Measurements from ENCODE around the gene OMP. TPM values are rescaled to one million over a fixed set of nuclear protein-coding genes. Genes with fewer than 3 reads are reported as not detected.

Gene OMP
- total and polyA plus RNA-seq, 2 experiments from 2014 or later = not detected

- H3K4me1 ChIP-seq (ENCODE audit: low read depth) = no peaks in the 10 kb centered on the region
- no peak for TF ChIP-seq CTCF (IDR thresholded peaks at IDR 0.05; ENCODE audit: low read depth, low read length)
- H3K4me3 ChIP-seq = no peak overlapping the region
- no peaks in the 10 kb centered on the region for H3K27me3 ChIP-seq
- H3K36me3 ChIP-seq = no peaks in the 10 kb centered on the region
- no peak for DNase-seq (ENCODE audit: low read depth in 1 of 2, low spot score in 1 of 2)
- no peak overlapping the region for H3K27ac ChIP-seq
- no peaks in the 10 kb centered on the region for H3K9me3 ChIP-seq (ENCODE audit: low read depth)
Observed at GRCh38 chr11:77100166-77101042, 2.2 kb upstream of the OMP start.

- Histone ChIP-seq H3K9me3 (ENCODE audit: low read depth) (no peaks in the 10 kb centered on the region), H3K36me3 (no peaks in the 10 kb centered on the region), H3K27ac (no peak overlapping the region), H3K27me3 (no peaks in the 10 kb centered on the region), H3K4me3 (no peak overlapping the region), H3K4me1 (ENCODE audit: low read depth) (no peaks in the 10 kb centered on the region)
- TF ChIP-seq CTCF (IDR thresholded peaks at IDR 0.05; ENCODE audit: low read depth, low read length) = peak; percentile 64
- peak; percentile 15 to 47 for DNase-seq (ENCODE audit: low read depth in 1 of 2, low spot score in 1 of 2)
Observed at GRCh38 chr11:77101043-77101537, 1.6 kb upstream of the OMP start.

- DNase-seq (ENCODE audit: low read depth in 1 of 2, low spot score in 1 of 2) = no peak
- Histone ChIP-seq H3K9me3 (ENCODE audit: low read depth) (no peaks in the 10 kb centered on the region), H3K27ac (no peak overlapping the region), H3K4me1 (ENCODE audit: low read depth) (no peaks in the 10 kb centered on the region), H3K27me3 (no peaks in the 10 kb centered on the region), H3K4me3 (no peak overlapping the region), H3K36me3 (no peaks in the 10 kb centered on the region)
- TF ChIP-seq CTCF (IDR thresholded peaks at IDR 0.05; ENCODE audit: low read depth, low read length) = no peak
Observed at GRCh38 chr11:77103319-77103718, 679 bp downstream of the OMP start.

- Histone ChIP-seq H3K4me3 (no peak overlapping the region), H3K27ac (no peak overlapping the region), H3K9me3 (ENCODE audit: low read depth) (no peaks in the 10 kb centered on the region), H3K36me3 (no peaks in the 10 kb centered on the region), H3K27me3 (no peaks in the 10 kb centered on the region), H3K4me1 (ENCODE audit: low read depth) (no peaks in the 10 kb centered on the region)
- DNase-seq (ENCODE audit: low read depth in 1 of 2, low spot score in 1 of 2) = peak in 1 of 2 donors; percentile 24
- TF ChIP-seq CTCF (IDR thresholded peaks at IDR 0.05; ENCODE audit: low read depth, low read length) = no peak
Observed at GRCh38 chr11:77104727-77105126, 2.1 kb downstream of the OMP start.

GRCh38 chr11:77106321-77106720 lies 3.7 kb downstream of the OMP start:
- no peak for TF ChIP-seq CTCF (IDR thresholded peaks at IDR 0.05; ENCODE audit: low read depth, low read length)
- no peak for DNase-seq (ENCODE audit: low read depth in 1 of 2, low spot score in 1 of 2)
- H3K9me3 ChIP-seq (ENCODE audit: low read depth) = no peaks in the 10 kb centered on the region
- no peaks in the 10 kb centered on the region for H3K4me1 ChIP-seq (ENCODE audit: low read depth)
- H3K4me3 ChIP-seq = no peak overlapping the region
- no peak overlapping the region for H3K27ac ChIP-seq
- no peaks in the 10 kb centered on the region for H3K27me3 ChIP-seq
- H3K36me3 ChIP-seq = no peaks in the 10 kb centered on the region

Data from cardiac muscle cell (in vitro differentiated cells and primary cell).